H1 (cell line): ENCODE data around the gene TRAIP. TPM values are rescaled to one million over a fixed set of nuclear protein-coding genes. Genes with fewer than 3 reads are reported as not detected.

Source experiments
- polyA plus RNA-seq, 7 experiments: library from polyadenylated mRNA; depleted of rRNA in 3 of 7; stranded (reverse) in 5 of 7; unstranded in 2 of 7; fragments of >200 nt in 5 of 7; fragments of 200-250 nt in 2 of 7; gene quantifications; 1 replicate in 5 of 7; 2 replicates in 1 of 7; 4 replicates in 1 of 7; pipeline versions ENCODE4 v1.2.1 to v1.2.3, GENCODE V29; 2011 to 2013; ENCODE audit warnings: missing spikeins in 2 of 7, mixed read lengths in 2 of 7
- total RNA-seq: library from RNA; stranded (reverse); fragmentation: NEBNext Ultra II Directional; extraction: Animal tissue kit (Norgen Biotek cat#: 25700); gene quantifications from 2 replicates; pipeline ENCODE4 v1.2.1, GENCODE V29; 2021
- TF ChIP-seq, protein P1 (sequence below): IDR thresholded peaks from 2 replicates; pipeline ENCODE4 v1.6.1; 2012; ENCODE audit warnings: inconsistent platforms

Gene TRAIP
- total and polyA plus RNA-seq, 2 of the 8 experiments (the other 6 are each of a cell fraction or from before 2014, with no cell fraction given): 27.7 to 28.1 TPM

- TF ChIP-seq, protein P1, sequence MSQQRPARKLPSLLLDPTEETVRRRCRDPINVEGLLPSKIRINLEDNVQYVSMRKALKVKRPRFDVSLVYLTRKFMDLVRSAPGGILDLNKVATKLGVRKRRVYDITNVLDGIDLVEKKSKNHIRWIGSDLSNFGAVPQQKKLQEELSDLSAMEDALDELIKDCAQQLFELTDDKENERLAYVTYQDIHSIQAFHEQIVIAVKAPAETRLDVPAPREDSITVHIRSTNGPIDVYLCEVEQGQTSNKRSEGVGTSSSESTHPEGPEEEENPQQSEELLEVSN: peak; percentile 9; the same call in 1 of the 2 replicates
These were observed 52.8 kb downstream of the TRAIP start (continued) for GRCh38 chr3:49803465-49804140.
